Colon (tissue), 2 donors: ENCODE measurements around the gene PLD5.

Experiments used
- FAIRE-seq: peaks from 2 replicates; lab custom pipeline; 2012; peaks lifted over from hg19 to GRCh38; lab: Jason Lieb, UNC
- donor health status: control.
- donor health status: control.

PLD5 gene

DNA sequence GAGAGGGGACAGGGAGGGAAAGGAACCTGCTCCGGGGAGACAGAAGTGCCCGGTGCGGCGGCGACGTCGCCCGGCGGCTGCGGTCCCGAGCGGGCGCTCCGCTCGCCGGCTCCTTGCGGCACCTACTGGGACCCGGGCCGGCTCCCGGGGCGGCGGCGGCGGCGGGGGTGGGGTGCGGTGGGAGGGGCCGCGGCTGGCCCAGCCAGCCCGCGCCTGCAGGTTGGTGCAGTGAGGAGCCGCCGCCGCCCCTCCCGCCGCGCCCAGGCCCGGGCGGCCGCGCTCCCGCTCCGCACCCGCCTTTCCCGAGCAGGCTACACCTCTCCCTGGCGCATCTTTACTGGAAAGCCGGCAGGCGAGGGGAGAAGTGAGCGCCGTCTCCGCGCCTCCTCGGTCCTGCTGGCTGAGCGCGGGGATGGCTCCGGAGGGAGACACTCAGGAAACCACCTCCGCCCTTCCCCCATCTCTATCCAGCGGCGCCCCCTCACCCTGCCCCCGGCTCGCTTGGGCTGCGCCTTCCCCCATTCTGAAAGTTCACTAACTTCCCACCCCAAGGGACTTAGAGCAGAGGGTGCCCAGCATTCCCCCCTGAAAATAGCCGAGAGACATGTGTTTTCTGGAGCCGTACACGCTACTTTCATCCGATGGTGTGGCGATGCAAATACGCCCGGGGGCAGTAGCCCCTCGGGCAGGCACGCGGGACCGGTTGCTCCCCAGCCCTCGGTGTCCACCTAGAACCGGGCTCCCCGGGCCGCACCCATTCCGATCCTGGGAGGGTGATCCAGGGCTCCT, at the start of gene PLD5:
Gene PLD5 (minus strand): TSS at position 127 of the 789 bp plus-strand sequence.
- FAIRE-seq = no peak

DNA sequence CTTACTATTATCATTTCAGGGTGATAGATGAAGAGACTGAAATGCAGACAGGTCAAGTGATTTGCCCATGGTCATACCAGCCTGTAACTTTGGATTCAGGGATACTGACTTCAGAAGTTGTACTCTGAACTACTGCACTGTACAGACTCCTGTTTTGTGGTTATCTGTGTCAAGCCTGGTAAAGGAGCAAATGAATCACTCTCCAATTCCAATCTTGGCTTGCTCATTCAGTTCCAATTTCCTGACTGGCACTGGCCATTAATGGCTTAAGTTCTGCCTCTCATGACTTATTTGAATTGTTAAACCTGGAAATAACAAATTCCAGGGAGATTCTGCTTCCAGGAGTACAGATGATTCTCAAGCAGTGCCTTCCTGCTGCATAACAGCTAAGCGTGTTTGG, 45.4 kb upstream of the PLD5 start:
- no peak for FAIRE-seq

DNA sequence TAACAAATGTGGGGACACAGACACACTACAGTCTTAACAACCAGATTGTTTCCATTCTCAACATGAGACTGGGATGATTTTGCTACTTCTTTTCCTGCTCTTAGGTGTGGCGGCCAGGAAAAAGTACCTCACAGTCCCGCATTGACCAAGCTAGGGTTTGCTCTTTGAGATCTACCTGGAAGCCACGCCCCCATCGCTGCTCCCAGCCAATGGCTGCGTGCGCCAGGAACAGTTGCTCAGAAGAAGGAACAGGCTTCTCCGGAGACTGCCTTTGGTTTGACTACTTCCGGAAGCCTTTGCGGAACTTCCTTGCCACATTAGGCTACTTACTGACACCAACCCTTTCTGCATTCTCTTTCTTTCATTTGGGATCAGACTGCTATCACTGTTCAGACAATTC, 44.2 kb upstream of the PLD5 start:
- FAIRE-seq = no peak

DNA sequence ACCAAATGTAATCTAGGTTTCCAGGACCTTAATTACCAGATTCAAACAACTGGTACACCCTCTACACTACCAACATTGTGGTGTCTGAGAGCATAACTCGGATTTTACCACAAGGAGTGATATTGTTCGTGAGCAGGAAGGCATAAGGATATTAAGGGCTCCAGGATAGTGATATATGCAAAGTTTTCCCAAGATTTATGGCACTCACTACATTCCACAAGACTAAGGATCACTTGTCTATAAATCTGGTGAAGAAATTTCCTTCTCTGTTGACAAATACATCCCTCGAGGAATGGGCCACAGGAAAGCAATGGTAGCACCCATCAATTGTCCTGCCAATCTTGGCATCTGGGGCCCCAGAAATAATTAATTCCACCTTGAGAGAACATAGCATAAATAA, 43.1 kb upstream of the PLD5 start:
- no peak for FAIRE-seq

DNA sequence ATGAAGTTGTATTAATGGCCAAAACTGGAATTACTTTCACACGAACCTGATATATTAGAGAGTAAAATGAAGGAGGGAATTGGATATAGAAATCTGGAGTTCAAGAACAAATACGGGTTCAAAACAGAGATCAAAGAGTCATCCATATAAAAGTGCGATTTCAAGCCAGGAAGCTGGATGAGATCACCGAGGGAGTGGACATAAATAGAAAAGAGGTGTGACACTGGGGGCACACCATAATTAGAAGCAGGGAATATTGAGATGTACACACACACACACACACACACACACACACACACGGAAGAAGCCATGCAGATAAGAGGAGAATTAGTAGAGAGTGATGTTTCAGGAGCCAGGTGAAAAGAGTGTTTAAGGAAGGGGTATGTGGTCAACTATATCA, 32.3 kb upstream of the PLD5 start:
- no peak for FAIRE-seq

DNA sequence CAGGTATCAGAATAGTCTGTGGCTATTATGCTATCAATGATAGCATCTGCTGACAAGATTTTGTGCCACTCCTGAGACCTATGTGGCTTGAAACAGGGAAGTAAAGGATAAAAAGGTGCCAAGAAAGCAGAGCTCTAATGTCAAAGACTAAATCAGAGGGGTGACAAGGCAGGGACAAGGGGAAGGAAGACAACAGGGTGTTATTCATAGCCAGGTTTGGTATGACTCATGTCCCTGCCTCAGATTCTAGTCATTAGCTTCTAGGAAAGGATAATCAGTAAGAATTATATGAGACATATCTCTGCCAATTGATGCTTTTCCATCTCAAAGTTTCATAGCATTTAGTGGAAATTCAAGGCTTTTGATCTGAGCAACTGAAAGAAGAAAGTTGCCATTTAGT, 31.8 kb upstream of the PLD5 start:
- FAIRE-seq = no peak

DNA sequence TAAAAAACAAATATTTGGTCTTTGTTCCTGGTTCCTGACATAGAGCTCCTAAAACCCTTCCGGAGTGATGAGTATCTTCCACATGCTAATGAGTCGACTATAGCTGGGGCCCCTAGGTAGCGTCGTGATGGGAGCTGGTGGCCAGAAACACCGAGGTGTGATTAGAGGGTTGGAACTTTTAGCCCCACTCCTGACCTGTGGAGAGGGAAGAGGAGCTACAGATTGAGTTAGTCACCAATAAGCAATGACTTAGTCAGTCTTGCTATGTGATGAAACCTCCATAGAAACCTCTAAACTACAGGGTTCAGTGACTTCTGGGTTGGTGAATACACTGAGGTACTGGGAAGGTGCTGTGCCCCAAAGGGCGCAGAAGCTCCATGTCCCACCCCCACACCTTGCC, 30.1 kb upstream of the PLD5 start:
- no peak for FAIRE-seq

DNA sequence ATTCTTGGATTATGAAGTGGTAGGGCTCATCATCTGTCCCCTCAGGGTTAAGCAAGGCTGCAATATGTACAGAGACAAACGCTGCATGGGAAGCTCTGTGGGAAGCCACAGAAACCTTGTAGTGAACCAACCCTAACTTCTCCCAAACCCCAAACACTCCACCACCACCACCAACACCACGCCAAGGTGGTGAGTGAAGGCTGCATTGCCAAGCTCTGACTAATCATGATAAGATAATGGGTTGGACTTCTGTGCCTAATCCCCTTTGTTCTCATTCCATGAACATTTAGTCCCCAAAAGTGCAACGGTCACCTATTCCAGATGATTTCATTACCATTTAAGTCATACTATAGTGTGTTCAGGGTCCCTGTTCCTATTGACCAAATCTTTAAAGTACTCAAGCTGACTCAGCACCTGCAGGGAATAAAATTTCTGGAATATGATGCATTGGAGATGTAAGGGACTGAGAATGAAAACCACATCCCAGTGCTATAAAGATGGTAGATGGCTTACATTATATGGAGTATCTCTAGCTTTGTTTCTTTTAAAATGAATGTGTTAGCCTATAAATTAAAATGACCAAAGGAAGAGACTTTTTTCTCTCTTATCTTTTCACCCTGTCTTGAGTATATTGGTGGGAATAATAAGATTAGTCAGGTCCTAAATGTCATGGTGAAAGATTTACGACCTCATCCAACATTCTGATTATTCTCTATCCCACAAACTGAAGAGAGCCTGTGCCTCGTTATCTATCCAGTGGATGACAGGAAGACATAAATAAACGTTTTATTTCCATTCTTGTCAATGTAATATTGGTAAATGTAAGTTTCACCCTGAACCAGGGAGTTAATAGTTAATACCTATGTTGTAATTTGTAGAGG, 22.6 kb upstream of the PLD5 start:
- FAIRE-seq = no peak

DNA sequence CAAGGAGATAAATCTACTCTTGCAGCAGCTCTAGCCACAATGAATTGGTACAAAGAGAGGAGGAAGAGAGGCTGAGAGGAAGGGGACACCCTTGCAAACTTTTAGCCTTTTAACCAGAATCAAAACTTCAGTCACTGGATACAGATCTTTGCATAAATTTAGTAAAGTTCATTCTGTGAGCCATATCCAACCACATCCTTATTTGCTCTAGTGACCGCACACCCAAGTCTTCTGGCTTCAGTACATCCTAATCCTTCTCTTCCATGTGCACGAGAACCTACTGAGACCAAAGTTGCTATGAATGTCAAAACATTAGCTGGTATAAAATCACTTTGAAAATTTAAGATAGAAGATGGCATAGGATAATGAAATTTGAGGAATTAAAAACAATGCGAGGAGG, 21.9 kb upstream of the PLD5 start:
- FAIRE-seq = no peak

DNA sequence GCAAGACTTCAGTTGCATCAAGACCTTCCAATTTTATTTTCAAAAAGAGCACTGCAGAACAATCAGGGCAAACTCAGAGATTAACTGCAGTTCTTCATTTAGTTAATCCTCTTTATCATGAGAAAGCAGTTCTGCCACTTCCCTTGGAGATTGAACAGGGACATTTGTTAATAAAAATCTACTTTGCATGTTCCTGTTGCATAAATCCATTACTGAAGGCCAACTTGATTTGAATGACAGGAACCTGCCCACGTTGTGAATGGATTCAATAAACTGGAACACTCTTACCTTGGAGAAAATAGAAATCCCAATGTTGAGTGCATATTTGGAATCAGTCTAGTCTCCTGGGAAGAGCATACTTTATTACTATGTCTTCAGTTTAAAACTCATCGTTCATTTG, 19.6 kb upstream of the PLD5 start:
- FAIRE-seq = no peak

DNA sequence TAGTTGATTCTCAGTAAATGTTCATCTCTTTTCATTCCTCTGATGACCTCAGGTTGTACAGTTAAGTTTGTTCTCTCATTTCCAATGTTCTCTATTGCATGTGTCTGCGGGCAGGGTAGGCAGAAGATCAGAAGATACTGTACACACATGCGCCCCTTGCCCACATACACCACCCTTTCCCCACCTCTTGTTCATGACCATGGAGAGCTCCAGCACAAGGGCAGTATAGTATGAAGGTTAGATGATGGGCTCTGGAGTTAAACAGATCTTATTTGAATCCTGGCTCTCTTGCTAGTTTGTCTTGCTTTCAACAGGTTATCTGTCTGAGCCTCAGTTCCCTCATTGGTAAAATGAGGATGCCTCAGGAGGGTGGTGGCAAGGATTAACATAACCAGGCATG, 17.8 kb upstream of the PLD5 start:
- FAIRE-seq = no peak

DNA sequence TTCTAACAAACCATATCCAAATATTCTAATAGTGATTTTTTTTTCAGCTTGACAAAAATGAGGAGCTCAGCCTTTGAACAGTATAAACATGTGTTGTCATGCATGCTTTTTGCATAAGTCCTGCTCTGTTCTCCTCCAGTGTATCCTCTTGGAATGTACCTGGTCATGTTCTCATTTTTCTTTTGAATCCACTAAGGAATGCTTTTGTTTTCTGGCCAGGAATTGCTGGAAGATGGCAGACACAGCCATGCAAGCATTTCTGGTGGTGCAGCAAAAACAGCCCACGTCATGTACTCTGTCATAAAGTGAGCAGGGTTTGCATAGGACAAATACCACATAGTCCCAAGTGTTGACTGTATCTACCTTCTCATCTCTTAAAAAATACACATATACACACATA, 11.5 kb upstream of the PLD5 start:
- no peak for FAIRE-seq

DNA sequence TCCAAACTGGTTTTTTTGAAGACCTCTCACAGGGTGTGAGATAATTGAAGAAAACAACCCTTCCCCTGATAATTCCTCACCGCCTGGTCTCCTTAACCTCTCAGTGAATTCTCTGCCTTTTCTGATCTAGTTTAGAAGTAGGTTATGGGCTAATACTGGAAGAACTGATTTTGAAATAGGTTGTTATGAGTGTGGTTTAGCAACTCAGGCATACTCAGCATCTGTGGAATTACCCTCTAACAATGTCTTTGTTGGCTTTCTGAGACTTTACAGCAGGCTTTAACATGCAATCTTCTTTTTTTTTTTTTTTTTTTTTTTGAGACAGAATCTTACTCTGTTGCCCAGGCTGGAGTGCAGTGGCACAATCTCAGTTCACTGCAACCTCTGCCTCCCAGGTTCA, 10.3 kb upstream of the PLD5 start:
- no peak for FAIRE-seq

DNA sequence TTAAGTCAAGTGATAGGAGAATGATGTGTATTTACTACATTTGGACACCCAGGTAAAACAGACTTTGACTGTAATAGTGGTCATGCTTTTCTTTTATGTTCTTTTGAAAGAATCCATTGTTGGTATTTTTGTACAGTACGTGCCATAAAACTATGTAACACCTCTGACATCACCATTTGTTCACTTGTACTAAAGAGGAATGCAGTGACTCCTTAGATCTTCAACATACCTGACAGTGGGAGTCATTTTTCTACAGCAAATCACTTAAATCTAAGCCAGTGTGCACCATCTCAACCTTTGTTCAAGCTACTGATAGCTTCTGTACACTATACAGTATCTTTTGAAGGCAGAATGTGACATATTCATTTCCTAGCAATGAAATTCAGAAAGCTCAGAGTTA, 6.3 kb upstream of the PLD5 start:
- FAIRE-seq = no peak

DNA sequence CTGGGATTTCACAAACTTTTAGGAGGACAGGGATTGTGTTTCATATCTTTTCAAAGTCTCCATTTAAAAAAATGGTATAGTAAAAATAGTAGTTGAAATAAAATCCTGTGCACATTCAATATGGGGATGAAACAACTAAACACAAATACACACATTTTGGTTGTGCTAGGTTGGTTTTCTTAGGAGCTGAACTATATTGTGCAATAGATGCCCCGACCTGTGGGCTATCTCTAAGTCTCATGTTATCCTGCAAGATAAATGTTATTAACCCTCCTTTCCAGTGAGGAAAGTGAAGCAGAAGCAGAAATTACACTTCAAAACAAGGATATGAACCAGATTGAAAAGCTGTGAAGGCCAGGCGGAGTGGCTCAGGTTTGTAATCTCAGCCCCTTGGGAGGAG, 1.3 kb upstream of the PLD5 start:
- no peak for FAIRE-seq

DNA sequence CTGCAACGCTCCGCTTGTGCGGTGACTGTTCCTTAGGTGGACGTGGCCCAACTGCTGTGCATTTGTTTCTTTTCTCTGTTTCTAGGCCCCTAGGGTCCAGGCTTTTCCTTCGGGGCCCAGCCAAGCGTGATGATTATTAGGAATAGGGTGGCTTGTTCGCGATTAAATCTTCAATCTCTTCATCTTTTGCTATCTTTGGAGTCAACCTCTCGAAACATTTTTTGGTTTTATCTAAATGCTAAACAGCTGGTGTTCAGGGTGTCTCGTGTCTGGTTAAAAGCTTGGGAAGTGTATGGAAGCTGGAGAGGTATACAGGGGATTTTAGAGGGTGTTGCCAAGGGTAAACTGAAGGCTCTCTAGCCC, 844 bp upstream of the PLD5 start:
- no peak for FAIRE-seq

DNA sequence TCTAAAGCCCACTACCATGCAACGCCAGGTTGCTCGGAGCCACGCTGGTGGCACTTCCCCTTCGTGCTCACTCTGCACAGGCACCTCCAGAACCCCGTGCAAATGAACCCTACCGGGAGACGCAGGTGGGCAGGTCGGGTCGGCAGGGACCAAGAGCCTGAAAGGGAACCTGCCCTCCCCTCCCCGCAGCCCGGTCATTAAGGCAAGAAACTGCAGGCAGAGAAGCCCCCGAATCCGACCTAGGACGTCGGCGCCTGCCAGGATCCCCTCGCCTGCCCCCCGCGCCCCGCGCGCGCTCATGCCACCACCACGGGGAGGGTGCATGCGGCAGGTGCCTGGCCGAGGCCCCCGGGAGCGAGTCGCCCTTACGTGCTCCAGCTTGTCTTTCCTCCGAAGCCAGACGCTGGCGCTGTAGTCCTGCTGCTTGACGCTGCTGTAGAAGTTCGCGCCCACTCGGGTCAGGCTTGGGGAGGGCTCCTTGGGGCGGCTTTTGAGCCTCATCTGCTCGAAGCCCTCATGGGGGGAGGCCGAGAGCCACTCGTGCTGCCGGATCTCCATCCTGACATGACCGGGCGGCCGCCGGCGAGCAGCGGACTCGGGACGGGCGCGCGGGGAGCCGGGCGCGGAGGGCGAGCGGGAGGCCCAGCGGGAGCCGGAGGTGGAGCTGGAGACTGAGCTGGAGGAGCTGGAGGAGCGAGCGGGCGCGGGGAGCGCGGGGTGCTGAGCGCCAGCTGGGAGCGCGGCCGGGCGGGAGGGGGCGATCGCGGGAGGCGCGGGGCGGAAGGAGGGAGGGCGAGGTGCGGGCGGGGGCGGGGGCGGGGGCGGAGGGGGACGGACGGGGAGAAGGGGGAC, 552 bp downstream of the PLD5 start:
- FAIRE-seq = no peak

DNA sequence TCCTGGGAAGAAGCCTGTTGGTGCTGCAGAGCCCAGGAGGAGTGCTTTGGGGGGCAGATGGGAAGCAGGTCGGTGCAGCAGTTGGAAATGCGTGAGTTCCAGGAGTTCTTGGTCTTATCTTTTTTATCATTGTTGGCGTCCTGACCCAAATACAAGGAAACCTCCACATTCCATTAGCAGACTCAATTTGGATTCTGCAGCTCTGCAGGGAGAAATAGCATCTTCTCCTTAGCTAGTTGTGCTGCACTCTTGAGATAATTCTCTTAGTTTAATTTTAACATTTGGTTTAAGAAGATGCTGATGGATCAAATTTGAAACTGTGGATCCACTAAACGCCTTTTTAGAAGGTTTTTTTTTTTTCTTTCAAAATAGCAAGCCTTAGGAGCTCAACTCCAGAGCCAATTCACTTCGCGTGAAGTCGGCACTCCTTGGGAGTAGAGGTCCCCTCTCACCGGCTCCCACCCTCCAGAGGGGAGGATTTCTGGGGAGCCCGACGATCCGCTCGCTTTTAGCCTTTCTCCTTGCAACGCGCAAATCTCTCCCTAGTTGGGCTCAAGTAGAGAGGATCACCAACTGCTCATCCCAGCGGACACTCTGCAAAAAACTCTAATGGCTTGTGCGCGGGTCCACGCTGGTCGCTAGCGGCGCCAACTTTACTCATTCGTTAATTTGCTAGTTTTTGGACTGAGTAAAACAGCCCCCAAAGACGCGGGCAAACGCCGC, 1.3 kb downstream of the PLD5 start:
- no peak for FAIRE-seq

DNA sequence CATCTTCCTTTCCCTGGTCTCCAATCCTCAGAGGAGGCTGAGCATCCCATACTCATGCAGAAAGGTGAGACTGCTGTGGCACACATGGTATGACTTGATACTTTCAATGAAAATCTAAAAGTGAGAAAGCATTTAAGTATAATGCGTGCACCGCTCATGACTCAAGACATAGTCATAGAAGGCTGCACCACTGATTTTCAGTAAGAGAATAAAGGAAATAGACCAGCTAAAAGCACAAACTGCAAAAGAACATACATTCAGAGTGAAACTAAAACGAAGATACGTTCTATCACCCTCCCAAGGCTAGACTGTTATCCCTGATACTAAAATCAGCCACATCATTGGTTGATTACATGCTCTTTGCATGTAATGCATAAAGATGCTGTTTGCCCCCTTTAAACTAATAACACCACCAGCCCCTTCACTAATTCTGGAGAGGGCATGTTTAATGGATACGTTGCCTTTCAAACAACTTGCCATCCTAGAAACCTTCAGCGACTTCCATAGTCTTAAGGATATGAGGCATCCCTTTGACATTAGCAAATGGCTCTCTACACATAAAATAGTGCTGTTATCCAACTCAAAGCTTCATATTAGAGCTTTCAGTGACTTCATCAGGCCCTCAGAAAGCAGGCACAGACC, 2.1 kb downstream of the PLD5 start:
- FAIRE-seq = no peak

DNA sequence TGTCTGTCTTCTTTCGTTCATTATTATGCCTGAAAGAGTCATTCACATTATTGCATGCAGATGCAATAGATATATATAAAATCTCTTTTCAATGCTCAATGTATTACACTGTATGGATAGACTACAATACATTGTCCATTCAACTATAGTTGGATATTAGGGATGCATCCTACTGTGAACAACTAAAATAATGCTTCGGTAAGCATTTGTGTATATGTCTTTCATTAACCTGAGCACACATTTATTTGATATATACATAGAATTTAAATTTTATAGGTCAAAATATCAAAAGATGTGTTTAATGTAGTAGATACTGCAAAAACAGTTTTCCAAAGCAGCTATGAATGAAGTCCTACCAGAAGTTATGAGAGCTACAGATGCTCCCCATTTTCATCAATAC, 8.9 kb downstream of the PLD5 start:
- FAIRE-seq = no peak

DNA sequence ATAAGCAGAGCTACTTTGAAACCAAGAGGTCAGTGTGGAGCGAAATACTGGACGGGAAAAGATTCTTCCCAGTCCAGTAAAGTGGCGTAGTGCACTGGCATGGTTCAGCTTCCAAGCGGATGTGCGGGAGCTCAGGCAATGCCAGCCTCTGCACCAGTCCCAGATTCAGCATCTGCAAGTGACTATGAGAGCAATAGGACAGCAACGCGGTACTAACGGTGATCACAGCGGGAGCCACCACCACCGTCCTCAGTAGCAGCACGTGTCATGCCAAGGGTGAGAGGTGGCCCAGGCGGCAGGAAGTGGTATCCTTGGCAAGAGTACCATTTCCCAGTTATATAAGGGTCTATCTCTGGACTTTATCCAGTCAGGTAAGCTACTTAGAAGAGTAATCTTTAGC, 17.8 kb downstream of the PLD5 start:
- no peak for FAIRE-seq

DNA sequence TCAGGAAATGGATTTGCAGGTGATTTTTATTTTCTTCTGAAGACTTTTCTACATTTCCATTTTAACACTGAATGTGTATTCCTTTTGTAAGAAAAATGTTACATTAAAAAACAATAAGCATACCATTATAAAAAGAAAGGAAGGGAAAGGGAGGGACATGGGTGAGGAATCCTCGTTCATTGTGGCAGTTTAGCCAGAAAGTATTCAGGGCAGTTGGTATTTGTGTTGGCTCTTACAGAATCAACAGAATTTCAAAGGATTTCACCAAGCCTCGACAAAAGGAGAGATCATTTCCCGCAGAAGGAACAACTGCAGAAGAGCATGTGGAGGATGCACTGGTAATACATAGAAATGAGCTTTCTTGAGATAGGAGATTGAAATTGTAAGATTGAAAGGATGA, 35.0 kb downstream of the PLD5 start:
- no peak for FAIRE-seq
